DMS153 (cell line): ENCODE results near the gene GOLGA6D.
"Not testable (repeated sequence)": the region's sequence is repeated elsewhere in the genome, so short reads cannot be mapped to it uniquely, and the experiment has no call there.

Source experiments
- DNase-seq: peaks from one replicate; lab custom pipeline; 2025; lab: John Stamatoyannopoulos, UW

The GOLGA6D gene

DNA sequence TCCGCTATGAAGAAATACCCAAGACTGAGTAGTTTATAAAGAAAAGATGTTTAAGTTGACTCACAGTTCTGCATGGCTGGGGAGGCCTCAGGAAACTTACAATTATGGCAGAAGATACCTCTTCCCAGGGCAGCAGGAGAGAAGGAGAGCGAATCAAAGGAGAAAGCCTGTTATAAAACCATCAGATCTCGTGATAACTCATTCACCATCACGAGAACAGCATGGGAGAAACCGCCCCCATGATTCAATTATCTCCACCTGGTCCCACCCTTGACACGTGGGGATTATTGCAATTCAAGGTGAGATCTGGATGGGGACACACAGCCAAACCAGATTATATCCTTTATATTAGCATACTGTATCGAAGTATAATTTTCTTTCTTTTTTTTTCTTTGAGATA, 49.5 kb downstream of the GOLGA6D start:
- not testable (repeated sequence) for DNase-seq

DNA sequence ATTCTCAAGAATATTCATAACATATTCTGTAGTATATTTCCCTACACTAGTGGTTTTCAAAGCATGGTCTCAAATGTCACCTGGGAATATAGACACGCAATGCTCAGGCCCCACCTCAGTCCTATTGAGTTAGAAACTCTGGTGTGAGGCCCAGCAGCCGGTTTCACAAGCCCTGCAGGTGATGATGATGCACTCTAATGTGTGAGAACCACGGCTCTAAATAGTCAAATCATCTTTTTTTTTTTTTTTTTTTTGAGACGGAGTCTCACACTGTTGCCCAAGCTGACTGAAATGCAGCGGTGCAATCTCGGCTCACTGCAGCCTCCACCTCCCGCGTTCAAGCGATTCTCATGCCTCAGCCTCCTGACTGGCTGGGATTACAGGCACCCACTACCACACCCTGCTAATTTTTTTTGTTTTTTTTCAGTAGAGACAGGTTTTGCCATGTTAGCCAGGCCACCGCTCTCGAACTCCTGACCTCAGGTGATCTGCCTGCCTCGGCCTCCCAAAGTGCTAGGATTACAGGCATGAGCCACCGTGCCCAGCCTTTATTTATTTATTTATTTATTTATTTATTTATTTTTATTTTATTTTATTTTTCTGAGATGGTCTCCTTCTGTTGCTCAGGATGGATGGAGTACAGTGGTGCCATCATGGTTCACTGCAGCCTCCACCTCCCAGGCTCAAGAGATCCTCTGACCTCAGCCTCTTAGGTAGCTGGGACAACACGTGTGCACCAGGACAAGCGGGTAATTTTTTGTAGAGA, 51.2 kb downstream of the GOLGA6D start:
- not testable (repeated sequence) for DNase-seq

- no peak for DNase-seq
These were observed 52.7 kb downstream of the GOLGA6D start for GRCh38 chr15:75335313-75335704.

- peak; percentile 61 for DNase-seq
These were observed 53.2 kb downstream of the GOLGA6D start, which contains the start of gene COMMD4 for GRCh38 chr15:75335705-75336355. Gene COMMD4, plus strand, starts transcription at chr15:75336063. Its CDS starts 27 bp downstream, at chr15:75336090.

- no peak for DNase-seq
These were observed 56.1 kb downstream of the GOLGA6D start for GRCh38 chr15:75338661-75339240.

GRCh38 chr15:75339531-75340240, 57.1 kb downstream of the GOLGA6D start:
- DNase-seq = no peak

DNA sequence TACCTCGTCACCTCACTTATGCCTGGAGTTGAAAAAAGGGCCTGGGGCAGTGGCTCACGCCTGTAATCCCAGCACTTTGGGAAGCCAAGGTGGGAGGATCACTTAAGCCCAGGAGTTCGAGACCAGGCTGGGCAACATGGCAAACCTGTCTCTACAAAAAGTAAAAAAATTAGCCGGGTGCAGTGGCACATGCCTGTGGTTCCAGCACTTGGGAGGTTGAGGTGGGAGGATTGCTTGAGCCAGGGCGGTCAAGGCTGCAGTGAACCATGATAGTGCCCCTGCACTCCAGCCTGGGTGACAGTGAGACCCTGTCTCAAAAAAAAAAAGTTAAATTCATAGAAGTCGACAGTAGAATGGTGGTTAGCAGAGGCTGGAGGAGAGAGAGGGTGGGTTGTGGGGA, 59.6 kb downstream of the GOLGA6D start:
- DNase-seq = no peak

DNA sequence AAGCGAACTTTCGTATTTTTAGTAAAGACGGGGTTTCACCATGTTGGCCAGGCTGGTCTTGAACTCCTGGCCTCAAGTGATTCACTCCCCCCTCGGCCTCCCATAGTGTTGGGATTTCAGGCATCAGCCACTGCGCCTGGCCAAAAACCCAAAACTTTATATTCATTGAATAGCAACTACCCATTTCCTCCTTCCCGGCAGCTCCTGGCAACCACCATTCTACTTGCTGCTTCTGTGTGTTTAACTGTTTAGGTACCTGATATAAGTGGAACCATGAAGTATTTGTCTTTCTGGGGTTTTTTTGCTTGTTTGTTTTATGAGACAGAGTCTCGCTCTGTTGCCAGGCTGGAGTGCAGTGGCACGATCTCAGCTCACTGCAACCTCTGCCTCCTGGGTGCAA, 61.3 kb downstream of the GOLGA6D start:
- not testable (repeated sequence) for DNase-seq
